ENCODE measurements around the gene STARD3NL.
"Not testable (repeated sequence)": the region's sequence is repeated elsewhere in the genome, so short reads cannot be mapped to it uniquely, and the experiment has no call there.

Gene STARD3NL

DNA sequence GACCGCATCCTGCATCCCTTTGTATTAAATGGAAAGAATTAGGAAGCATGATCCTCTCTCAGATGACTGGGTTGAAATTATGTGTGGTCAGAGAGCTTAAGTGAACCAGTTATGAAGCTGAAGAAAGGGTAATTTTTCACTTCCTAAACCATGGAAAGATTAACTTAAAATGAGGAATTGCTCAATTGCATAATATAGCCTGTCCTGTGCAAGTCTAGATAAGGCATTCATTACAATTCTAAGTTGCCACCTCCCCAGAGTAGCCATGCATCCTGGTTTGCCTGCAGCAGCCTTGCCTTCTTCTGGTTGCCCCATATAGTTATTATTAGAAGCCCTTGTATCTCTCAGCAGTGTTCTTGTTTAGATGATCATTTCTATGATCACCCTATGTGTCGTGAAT is 45.3 kb downstream of the STARD3NL start:
- DNase-seq (ENCODE audit: low read depth), result no peak

DNA sequence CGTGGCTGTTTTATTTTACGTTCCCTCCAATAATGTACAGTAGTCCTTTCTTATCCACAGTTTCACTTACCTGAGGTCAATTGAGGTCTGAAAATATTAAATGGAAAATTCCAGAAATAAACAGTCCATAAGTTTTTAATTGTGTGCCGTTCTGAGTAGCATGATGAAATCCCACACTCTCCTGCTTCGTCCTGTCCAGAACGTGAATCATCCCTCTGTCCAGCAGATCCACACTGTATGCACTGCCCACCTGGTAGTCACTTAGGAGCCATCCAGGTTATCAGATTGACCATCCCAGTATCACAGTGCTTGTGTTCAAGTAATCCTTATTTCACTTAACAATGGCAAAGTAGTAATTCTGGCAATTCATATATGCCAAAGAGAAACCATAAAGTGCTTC is 46.3 kb downstream of the STARD3NL start:
- DNase-seq (ENCODE audit: low read depth), result no peak

DNA sequence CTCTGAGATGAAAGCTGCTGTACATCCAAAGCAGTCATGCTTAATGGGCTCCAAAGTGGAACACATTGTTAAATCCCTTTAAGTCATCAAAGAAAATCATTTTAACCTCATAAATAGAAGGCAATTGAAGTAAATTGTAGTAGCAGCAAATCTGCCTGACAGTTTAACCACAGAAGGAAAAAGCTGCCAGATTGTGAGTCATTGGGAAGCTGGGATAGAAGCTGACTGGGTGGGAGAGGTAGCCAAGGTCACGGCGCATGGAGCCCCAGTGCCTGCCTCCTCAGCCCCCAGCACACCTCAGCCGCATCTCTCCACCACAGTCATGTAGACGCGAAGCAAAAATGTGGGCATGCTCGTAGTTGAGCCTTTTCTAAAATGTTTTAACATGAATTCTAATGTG is 51.3 kb downstream of the STARD3NL start:
- DNase-seq (ENCODE audit: low read depth), result no peak

DNA sequence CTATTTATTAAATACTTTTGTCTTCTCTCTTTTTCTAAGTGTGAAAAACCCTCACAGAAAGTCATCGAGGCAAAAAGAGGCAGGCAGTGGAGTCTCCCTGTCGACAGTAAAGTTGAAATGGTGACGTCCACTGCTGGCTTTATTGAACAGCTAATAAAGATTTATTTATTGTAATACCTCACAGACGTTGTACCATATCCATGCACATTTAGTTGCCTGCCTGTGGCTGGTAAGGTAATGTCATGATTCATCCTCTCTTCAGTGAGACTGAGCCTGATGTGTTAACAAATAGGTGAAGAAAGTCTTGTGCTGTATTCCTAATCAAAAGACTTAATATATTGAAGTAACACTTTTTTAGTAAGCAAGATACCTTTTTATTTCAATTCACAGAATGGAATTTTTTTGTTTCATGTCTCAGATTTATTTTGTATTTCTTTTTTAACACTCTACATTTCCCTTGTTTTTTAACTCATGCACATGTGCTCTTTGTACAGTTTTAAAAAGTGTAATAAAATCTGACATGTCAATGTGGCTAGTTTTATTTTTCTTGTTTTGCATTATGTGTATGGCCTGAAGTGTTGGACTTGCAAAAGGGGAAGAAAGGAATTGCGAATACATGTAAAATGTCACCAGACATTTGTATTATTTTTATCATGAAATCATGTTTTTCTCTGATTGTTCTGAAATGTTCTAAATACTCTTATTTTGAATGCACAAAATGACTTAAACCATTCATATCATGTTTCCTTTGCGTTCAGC is 52.0 kb downstream of the STARD3NL start:
- no peak for DNase-seq (ENCODE audit: low read depth)

DNA sequence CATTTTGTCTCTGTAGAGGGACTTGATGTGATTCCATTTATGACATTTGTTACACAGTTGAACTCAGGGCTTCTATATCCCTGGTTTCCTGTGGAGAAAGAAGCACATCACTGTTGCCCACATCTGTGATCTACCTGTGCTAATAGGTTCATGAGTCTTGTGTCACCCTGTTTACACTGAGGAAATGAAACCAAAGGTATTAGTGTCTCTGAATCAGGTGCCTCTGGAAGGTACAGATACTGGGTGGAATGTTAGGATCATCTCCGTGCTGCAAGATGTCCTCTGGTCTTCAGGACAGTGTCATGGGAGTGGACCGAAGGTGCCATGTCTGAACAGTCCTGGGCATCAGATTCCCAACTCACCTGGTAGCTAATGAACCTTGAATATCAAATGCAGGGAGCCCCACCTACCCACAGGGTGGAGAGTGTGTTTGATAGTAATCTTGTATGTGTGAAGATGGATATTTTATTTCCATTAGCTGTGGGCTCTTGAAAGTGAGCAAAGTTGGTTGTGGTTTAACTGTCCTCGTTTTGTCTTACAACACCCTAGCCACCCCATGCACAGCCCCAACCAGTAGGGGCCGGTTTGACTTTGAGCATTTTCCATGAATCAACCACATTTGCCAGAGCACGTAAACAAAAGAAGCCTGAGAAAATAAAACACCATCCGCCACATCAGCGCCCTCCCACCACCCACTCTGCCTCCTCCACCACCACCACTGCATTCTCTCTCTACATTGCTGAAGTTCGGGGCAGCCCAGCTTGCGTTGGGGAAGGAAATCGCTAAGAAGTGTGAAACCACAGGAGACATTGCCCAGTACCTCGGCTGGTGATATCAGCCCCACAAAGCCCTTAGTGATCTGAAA is 54.7 kb downstream of the STARD3NL start:
- DNase-seq (ENCODE audit: low read depth), result peak; percentile 33

DNA sequence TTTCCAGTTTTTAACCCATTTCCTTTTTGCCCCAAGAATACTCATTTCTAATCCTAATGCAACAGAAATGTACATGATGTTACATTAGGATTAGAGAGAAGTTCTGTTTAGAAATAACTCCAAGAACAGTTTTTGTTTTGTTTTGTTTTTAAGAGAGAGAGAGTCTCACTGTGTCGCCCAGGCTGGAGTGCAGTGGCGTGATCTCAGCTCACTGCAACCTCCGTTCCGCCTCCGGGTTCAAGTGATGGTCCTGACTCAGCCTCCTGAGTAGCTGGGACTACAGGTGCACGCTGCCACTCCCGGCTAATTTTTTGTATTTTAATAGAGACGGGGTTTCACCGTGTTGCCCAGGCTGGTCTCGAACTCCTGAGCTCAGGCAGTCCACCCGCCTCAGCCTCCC is 56.7 kb downstream of the STARD3NL start:
- DNase-seq (ENCODE audit: low read depth), result not testable (repeated sequence)

DNA sequence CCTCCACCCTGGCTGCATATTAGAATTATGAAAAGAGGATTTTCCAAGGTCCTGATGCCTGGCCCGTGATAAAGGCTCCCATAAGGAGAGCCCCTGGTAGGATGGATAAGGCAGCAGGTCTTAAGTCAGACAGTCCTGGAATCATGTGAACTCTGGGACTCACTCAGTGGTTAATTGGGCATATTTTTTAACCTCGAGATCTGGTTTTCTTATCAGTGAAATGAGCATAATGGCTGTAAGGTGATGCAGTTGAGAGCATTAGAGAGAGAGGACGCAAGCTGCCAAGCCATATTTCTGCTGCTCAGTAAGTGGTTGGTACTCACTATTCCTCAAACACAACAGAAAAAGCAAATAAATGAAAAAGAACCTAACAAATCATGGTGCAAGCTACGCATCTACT is 57.6 kb downstream of the STARD3NL start:
- no peak for DNase-seq (ENCODE audit: low read depth)

DNA sequence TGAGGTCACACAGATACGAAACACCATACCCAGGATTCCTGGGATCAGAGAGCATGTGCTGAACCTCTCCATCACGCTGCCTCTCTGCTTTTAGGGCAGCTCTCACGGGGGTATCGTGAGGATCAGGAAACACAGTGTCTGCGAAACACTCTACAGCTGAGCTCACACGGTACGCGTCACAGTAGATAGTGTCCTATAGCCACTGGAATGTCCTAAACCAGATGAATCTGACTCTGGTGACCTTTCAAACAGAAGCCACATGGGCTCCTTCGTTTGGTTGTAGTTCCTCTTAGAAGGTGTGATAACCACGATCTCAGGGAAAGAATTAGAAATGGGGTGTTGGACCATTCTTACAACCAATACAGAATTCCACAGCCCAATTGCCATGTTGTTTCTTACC is 61.1 kb downstream of the STARD3NL start:
- not testable (repeated sequence) for DNase-seq (ENCODE audit: low read depth)

DNA sequence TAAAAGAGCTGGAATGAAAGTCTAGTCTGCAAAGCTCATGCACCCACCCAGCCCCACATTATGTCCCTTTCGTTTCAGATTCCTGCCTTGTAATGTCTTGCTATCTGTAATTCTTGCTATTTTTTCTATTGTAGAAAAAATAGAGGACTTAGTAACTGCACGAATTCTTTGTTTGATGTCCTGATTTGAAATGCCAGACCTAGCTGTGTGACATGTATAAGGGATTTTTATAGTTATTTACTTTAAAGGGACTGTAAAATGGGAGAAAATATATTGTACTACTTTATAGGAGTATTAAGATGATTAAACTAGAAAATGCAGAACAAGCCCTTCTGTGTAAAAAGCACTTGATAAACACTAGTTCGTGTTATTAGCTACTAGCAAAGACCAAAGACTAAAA is 63.0 kb downstream of the STARD3NL start:
- no peak for DNase-seq (ENCODE audit: low read depth)

DNA sequence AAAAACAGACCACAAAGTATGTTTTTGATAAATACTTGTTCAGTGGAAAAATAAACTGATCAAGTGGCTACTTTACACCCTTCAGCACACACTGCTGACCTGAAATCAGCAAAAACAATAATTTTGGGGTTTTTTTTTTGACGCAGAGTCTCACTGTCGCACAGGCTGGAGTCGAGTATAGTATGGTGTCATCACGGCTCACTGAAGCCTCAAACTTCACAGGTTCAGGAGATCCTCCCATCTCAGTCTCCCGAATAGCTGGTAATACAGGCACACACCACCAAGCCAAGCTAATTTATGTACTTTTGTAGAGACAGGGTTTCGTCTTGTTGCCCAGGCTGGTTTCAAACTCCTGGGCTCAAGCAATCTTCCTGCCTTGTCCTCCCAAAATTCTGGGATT is 64.8 kb downstream of the STARD3NL start:
- DNase-seq (ENCODE audit: low read depth), result no peak

DNA sequence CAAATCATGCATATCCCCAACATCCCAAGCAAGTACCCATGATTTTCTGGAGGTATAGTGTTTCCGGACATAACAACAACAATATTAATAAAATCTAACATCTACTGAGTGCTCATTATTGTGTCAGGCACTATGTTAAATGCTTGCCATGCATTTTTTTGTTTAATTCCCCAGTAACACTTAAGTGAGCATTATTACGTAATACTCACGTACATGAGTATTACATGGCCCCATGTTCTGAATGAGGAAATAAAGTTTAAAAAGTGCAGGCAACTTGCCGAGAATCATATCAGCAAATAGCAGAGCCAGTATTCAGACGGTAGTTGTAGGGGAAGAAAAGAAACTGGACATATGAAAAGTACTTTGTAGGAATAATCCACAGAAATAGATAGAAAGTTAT is 65.3 kb downstream of the STARD3NL start:
- DNase-seq (ENCODE audit: low read depth), result not testable (repeated sequence)

DNA sequence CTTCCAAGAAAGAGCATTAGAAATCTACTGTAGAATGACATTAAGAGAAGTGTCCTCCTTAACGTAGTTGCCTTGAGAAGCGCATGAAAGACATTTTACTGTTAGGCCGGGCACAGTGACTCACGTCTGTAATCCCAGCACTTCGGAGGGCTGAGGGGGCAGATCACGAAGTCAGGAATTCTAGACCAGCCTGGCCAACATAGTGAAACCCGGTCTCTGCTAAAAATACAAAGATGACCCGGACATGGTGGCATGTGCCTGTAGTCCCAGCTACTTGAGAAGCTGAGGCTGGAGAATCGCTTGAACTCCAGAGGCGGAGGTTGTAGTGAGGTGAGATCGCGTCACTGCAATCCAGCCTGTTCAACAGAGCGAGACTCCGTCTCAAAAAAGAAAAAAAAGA is 66.5 kb downstream of the STARD3NL start:
- no peak for DNase-seq (ENCODE audit: low read depth)

DNA sequence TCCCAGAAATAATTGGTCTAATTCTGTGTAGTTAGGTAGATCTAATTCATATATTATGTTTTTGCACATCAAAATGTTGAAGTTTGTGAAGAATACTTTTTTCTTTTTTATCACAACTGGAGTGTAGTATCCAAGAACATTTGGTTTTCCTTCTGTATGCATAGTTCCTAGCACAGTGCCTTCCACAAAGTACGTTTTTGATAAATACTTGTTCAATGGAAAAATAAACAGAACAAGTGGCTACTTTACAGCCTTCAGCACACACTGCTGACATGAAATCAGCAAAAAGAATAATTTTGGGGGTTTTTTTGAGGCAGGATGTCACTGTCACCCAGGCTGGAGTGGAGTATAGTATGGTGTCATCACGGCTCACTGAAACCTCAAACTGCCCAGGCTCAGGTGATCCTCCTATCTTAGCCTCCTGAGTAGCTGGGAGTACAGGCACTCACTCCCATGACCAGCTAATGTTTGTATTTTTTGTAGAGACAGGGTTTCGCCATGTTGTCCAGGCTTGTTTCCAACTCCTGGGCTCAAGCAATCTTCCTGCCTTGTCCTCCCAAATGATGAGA is 67.4 kb downstream of the STARD3NL start:
- DNase-seq (ENCODE audit: low read depth), result no peak

DNA sequence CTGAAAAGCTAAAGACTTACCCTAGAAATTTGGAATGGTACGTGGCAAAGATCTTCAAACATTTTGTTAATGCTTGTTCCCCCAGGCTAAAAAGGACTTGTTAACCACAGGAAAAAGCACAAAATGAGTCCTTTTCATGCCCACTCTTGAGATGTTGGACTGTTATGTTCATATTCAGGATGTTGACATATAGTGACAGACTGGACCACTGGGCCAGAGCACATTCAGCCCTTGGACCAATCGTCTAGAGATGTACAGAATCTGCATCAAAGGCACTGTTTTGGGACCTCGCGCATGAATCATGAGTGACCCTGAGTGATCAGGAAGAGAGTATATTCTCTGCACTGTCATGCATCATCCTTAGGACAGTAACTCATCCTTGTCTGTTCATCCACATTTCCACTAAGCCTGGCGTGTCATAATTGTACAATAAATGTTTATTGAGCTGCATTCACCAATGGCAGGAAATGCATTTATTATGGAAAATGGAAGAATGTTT is 70.1 kb downstream of the STARD3NL start:
- DNase-seq (ENCODE audit: low read depth), result no peak

DNA sequence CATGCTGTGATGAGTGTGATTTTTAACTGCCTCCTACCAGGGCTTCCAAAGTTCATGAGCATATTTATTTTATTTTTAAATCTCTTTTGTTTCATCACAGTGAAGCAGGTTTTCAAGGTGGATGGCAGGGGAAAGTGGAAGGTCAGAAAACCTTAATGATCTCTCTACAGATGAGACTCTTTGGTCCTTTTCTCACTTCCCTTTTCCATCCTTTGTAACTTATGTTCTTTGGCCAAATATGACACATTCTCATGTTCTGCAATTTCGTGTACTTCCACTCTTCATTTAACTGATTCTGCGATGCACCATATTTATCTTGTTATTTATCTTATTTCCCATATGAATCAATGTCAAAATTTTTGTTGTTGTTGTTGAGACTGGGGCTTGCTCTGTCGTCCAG is 71.8 kb downstream of the STARD3NL start:
- not testable (repeated sequence) for DNase-seq (ENCODE audit: low read depth)

DNA sequence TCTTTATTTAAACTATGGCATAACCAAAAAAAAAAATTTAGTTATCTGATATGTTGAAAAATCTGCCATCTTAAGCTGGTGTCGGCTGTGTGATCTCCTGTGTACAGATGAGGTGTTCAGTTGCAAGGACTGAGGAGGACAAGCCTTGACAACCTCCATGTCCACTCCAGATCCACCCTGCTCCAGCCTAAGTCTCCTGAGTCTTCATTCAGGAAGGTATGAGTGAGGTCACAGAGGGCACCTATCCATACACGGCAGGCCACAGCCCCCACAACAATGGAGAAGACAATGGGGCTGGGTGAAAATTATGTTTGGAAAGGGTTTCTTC is 79.3 kb downstream of the STARD3NL start:
- no peak for DNase-seq (ENCODE audit: low read depth)

DNA sequence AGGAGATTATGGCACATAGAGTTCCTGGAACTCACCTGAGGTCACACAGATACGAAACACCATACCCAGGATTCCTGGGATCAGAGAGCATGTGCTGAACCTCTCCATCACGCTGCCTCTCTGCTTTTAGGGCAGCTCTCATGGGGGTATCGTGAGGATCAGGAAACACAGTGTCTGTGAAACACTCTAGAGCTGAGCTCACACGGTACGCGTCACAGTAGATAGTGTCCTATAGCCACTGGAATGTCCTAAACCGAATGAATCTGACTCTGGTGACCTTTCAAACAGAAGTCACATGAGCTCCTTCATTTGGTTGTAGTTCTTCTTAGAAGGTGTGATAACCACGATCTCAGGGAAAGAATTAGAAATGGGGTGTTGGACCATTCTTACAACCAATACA is 81.1 kb downstream of the STARD3NL start:
- DNase-seq (ENCODE audit: low read depth), result not testable (repeated sequence)

DNA sequence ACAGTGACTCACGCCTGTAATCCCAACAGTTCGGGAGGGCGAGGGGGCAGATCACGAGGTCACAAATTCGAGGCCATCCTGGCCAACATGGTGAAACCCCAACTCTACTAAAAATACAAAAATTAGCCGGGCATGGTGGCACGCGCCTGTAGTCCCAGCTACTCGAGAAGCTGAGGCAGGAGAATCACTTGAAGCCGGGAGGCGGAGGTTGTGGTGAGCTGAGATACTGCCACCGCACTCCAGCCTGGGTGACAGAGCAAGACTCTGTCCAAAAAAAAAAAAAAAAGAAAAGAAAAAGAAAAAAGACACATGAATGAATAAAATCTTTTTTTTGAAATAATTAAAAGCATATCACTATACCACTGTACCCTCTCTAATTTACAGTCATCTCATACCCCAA is 83.6 kb downstream of the STARD3NL start:
- DNase-seq (ENCODE audit: low read depth), result not testable (repeated sequence)

DNA sequence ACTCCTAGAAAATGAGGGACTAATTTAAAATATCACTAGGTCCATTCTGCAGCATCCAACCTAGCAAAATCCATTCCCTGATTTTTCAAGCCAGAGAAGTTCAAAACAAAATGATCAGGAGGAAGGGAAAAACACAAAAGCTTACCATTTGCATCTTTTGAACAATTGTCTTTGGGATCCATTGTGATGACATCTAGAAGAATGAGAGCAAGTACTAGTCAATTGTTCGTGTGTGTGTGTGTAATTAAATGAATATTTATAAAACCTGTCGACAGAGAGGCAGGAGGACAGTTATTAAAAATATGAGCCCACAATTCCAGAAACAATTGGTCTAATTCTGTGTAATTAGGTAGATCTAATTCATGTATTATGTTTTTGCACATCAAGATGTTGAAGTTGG is 84.0 kb downstream of the STARD3NL start:
- not testable (repeated sequence) for DNase-seq (ENCODE audit: low read depth)

DNA sequence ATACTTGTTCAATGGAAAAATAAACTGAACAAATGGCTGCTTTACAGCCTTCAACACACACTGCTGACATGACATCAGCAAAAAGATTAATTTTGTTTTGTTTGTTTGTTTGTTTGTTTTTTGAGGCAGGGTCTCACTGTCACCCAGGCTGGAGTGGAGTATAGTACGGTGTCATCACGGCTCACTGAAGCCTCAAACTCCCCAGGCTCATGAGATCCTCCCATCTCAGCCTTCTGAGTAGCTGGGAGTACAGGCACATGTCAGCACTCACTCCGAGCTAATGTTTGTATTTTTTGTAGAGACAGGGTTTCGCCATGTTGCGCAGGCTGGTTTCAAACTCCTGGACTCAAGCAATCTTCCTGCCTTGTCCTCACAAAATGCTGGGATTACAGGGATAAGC is 84.5 kb downstream of the STARD3NL start:
- DNase-seq (ENCODE audit: low read depth), result no peak

DNA sequence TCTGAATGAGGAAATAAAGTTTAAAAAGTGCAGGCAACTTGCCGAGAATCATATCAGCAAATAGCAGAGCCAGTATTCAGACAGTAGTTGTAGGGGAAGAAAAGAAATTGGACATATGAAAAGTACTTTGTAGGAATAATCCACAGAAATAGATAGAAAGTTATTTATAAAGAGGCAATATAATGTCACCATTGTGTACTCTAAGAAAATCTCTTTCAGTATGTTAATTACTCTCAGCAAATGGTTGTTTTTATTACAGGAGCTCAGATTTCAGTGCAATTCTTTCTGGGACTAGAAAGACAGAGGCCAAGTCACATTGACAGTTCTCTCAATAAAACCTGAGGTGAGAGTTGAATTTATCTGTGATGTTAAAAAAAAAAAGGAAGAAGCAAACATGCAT is 85.2 kb downstream of the STARD3NL start:
- DNase-seq (ENCODE audit: low read depth), result not testable (repeated sequence)

DNA sequence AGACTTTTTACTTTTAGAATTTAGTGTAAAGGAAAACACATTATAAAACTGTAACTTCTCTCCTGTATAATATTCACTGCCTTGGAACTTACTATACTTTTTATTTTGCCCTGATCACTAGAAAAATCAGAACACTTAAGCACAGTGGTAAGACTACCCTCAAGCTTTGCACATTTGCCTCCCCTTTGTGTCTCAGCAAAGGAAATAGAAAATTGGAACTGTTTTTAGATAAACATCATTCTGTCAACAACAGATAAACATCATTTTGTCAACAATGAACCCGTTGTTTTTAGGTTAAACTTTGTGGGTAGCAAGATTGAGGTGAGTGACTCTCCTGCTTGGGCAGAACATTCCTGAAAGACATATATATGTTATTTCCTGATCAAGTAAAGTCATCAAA is 86.6 kb downstream of the STARD3NL start:
- DNase-seq (ENCODE audit: low read depth), result not testable (repeated sequence)

DNA sequence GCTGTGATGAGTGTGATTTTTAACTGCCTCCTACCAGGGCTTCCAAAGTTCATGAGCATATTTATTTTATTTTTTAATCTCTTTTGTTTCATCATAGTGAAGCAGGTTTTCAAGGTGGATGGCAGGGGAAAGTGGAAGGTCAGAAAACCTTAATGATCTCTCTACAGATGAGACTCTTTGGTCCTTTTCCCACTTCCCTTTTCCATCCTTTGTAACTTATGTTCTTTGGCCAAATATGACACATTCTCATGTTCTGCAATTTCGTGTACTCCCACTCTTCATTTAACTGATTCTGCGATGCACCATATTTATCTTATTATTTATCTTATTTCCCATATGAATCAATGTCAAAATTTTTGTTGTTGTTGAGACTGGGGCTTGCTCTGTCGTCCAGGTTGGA is 87.9 kb downstream of the STARD3NL start:
- DNase-seq (ENCODE audit: low read depth), result not testable (repeated sequence)

Data from stimulated activated CD8-positive, alpha-beta memory T cell treated with anti-CD3 and anti-CD28 coated beads, Interleukin-15, amount 100 ng/mL, for 24 hours (primary cell).